Neural cell (in vitro differentiated cells): Measurements from ENCODE around the gene LUZP1. TPM values are rescaled to one million over a fixed set of nuclear protein-coding genes. Genes with fewer than 3 reads are reported as not detected.

Experiments used
- H2AFZ ChIP-seq: fragments of 200-600, 300-800 bp; sonication (generic), shearing (Covaris generic); 2 replicates; pipeline ENCODE4 v1.6.0; 2014; ENCODE audit warnings: low read depth, mild to moderate bottlenecking, antibody characterized with exemption, low read length, moderate library complexity
- H3F3A ChIP-seq: fragments of 200-600 bp; shearing (Covaris generic); 2 replicates; pipeline ENCODE4 v1.6.1; 2016; ENCODE audit warnings: mild to moderate bottlenecking, moderate library complexity, mixed read lengths, antibody characterized with exemption, low read length; ENCODE audit not compliant: insufficient read depth, poor library complexity, severe bottlenecking
- H3K27ac ChIP-seq: fragments of 200-600, 300-800 bp; sonication (generic), shearing (Covaris generic); 2 replicates; pipeline ENCODE4 v1.5.1; 2014; ENCODE audit warnings: mild to moderate bottlenecking, low read length, moderate library complexity
- H3K27me3 ChIP-seq: fragments of 300-800, 200-600 bp; sonication (generic), shearing (Covaris generic); 2 replicates; pipeline ENCODE4 v1.6.0; 2014; ENCODE audit warnings: mild to moderate bottlenecking, low read depth, low read length, moderate library complexity; ENCODE audit not compliant: insufficient read depth
- H3K36me3 ChIP-seq: fragments of 300-800, 200-600 bp; sonication (generic), shearing (Covaris generic); 2 replicates; pipeline ENCODE4 v1.5.1; 2014; ENCODE audit warnings: mild to moderate bottlenecking, antibody characterized with exemption, low read length, moderate library complexity; ENCODE audit not compliant: insufficient read depth
- H3K4me2 ChIP-seq: fragments of 300-800, 200-600 bp; sonication (generic), shearing (Covaris generic); 2 replicates; pipeline ENCODE4 v1.6.0; 2014; ENCODE audit warnings: mild to moderate bottlenecking, low read length
- H3K4me3 ChIP-seq: fragments of 300-800, 200-600 bp; sonication (generic), shearing (Covaris generic); 2 replicates; pipeline ENCODE4 v1.5.1; 2014; ENCODE audit warnings: mild to moderate bottlenecking, low read length, moderate library complexity
- H3K79me2 ChIP-seq: fragments of 200-600 bp; shearing (Covaris generic); replicated peaks from 2 replicates; pipeline ENCODE4 v1.6.0; 2014; ENCODE audit warnings: mild to moderate bottlenecking, low read length, moderate library complexity; ENCODE audit not compliant: insufficient read depth
- H3K9ac ChIP-seq: fragments of 300-800, 200-600 bp; sonication (generic), shearing (Covaris generic); 2 replicates; pipeline ENCODE4 v1.6.1; 2016; ENCODE audit warnings: mild to moderate bottlenecking, low read length, mixed read lengths
- H3K9me2 ChIP-seq: fragments of 200-600 bp; shearing (Covaris generic); 2 replicates; pipeline ENCODE4 v1.6.1; 2016; ENCODE audit warnings: mild to moderate bottlenecking, low read length, mixed read lengths; ENCODE audit not compliant: insufficient read depth
- H3K9me3 ChIP-seq: fragments of 200-600, 300-800 bp; sonication (generic), shearing (Covaris generic); 2 replicates; pipeline ENCODE4 v1.6.1; 2016; ENCODE audit warnings: mild to moderate bottlenecking, mixed run types, low read length, moderate library complexity, mixed read lengths
- H4K20me1 ChIP-seq: fragments of 200-600 bp; shearing (Covaris generic); 2 replicates; pipeline ENCODE4 v1.6.1; 2016; ENCODE audit warnings: mild to moderate bottlenecking, mixed run types; ENCODE audit not compliant: insufficient read depth
- EP300 ChIP-seq: fragments of 450-650 bp; conservative IDR thresholded peaks from 2 replicates; pipeline ENCODE4 v1.6.1; 2014; ENCODE audit warnings: antibody characterized with exemption, mild to moderate bottlenecking, moderate library complexity; ENCODE audit not compliant: poor library complexity, severe bottlenecking
- EZH2 ChIP-seq: fragments of 200-600, 300-800 bp; shearing (Covaris generic), sonication (generic); IDR thresholded peaks from 2 replicates; pipeline ENCODE4 v1.6.1; 2014; ENCODE audit warnings: antibody characterized with exemption, low read length, borderline replicate concordance, mild to moderate bottlenecking; ENCODE audit not compliant: insufficient read depth, poor library complexity, severe bottlenecking
- MXI1 ChIP-seq: fragments of 450-650 bp; conservative IDR thresholded peaks from 2 replicates; pipeline ENCODE4 v1.6.1; 2014; ENCODE audit warnings: antibody characterized with exemption, mild to moderate bottlenecking; ENCODE audit not compliant: poor library complexity, severe bottlenecking
- POLR2AphosphoS5 ChIP-seq: IDR thresholded peaks from 2 replicates; pipeline ENCODE4 v1.6.1; 2012
- RAD21 ChIP-seq: fragments of 450-650 bp; conservative IDR thresholded peaks from 2 replicates; pipeline ENCODE4 v1.6.1; 2014; ENCODE audit warnings: antibody characterized with exemption, mild to moderate bottlenecking, moderate library complexity
- SMC3 ChIP-seq: fragments of 450-650 bp; conservative IDR thresholded peaks from 2 replicates; pipeline ENCODE4 v1.6.1; 2014; ENCODE audit warnings: antibody characterized with exemption, mild to moderate bottlenecking, moderate library complexity; ENCODE audit not compliant: poor library complexity
- TAF1 ChIP-seq: IDR thresholded peaks from 2 replicates; pipeline ENCODE4 v1.6.1; 2012; ENCODE audit warnings: low read depth
- polyA plus RNA-seq: library from polyadenylated mRNA; depleted of rRNA; stranded (reverse); fragments of >200 nt; gene quantifications from 2 replicates; pipeline ENCODE4 v1.2.3, GENCODE V29; 2014
- TF ChIP-seq, protein P1 (sequence below): IDR thresholded peaks from 2 replicates; pipeline ENCODE4 v1.6.1; 2012; ENCODE audit warnings: borderline replicate concordance
- TF ChIP-seq, protein P2 (sequence below): fragments of 450-650 bp; IDR thresholded peaks from 2 replicates; pipeline ENCODE4 v1.5.1; 2014; ENCODE audit warnings: antibody characterized with exemption, mild to moderate bottlenecking, moderate library complexity; ENCODE audit not compliant: poor library complexity, severe bottlenecking

The LUZP1 gene
- polyA plus RNA-seq, 1 donor from 2014 or later: 2.3 TPM

DNA sequence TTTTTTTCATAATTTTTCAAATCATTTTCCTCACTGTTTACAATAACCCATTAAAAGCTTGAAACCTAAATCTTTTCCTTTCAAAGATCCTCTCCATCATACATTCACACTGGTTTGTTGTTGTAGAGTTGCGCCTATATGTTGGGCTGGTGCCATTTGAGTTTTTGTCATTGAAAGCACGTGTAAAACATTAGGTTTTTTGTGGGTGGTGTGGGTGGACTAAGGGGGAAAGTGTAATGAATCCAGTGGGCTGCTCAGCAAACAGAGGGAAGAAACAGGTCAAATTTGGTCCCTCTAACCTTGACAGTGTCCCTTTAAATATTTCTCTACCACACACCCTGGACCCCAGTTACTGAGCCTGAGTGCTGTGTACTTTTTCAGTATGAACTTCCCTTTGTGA is 102.6 kb downstream of the LUZP1 start:
- TF ChIP-seq POLR2AphosphoS5: no peak
- TF ChIP-seq, protein P1, sequence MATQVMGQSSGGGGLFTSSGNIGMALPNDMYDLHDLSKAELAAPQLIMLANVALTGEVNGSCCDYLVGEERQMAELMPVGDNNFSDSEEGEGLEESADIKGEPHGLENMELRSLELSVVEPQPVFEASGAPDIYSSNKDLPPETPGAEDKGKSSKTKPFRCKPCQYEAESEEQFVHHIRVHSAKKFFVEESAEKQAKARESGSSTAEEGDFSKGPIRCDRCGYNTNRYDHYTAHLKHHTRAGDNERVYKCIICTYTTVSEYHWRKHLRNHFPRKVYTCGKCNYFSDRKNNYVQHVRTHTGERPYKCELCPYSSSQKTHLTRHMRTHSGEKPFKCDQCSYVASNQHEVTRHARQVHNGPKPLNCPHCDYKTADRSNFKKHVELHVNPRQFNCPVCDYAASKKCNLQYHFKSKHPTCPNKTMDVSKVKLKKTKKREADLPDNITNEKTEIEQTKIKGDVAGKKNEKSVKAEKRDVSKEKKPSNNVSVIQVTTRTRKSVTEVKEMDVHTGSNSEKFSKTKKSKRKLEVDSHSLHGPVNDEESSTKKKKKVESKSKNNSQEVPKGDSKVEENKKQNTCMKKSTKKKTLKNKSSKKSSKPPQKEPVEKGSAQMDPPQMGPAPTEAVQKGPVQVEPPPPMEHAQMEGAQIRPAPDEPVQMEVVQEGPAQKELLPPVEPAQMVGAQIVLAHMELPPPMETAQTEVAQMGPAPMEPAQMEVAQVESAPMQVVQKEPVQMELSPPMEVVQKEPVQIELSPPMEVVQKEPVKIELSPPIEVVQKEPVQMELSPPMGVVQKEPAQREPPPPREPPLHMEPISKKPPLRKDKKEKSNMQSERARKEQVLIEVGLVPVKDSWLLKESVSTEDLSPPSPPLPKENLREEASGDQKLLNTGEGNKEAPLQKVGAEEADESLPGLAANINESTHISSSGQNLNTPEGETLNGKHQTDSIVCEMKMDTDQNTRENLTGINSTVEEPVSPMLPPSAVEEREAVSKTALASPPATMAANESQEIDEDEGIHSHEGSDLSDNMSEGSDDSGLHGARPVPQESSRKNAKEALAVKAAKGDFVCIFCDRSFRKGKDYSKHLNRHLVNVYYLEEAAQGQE: no peak
- no peak for TF ChIP-seq RAD21
- TF ChIP-seq, protein P2, sequence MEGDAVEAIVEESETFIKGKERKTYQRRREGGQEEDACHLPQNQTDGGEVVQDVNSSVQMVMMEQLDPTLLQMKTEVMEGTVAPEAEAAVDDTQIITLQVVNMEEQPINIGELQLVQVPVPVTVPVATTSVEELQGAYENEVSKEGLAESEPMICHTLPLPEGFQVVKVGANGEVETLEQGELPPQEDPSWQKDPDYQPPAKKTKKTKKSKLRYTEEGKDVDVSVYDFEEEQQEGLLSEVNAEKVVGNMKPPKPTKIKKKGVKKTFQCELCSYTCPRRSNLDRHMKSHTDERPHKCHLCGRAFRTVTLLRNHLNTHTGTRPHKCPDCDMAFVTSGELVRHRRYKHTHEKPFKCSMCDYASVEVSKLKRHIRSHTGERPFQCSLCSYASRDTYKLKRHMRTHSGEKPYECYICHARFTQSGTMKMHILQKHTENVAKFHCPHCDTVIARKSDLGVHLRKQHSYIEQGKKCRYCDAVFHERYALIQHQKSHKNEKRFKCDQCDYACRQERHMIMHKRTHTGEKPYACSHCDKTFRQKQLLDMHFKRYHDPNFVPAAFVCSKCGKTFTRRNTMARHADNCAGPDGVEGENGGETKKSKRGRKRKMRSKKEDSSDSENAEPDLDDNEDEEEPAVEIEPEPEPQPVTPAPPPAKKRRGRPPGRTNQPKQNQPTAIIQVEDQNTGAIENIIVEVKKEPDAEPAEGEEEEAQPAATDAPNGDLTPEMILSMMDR: no peak
- no peak for TF ChIP-seq EP300
- no peak for TF ChIP-seq EZH2
- no peak for TF ChIP-seq MXI1
- TF ChIP-seq SMC3: no peak
- no peak for TF ChIP-seq TAF1
- Histone ChIP-seq H3K9me3 (no peaks in the 10 kb centered on the region), H3K36me3 (peaks cover 20% of the 10 kb centered on the region), H3K27me3 (no peaks in the 10 kb centered on the region), H3K4me3 (no peak overlapping the region), H3K4me2 (no peak overlapping the region), H3K9me2 (no peaks in the 10 kb centered on the region), H2AFZ (no peak overlapping the region), H3K79me2 (peaks cover 15% of the 10 kb centered on the region), H3K9ac (no peak overlapping the region), H4K20me1 (no peaks in the 10 kb centered on the region), H3F3A (no peaks in the 10 kb centered on the region), H3K27ac (no peak overlapping the region)

DNA sequence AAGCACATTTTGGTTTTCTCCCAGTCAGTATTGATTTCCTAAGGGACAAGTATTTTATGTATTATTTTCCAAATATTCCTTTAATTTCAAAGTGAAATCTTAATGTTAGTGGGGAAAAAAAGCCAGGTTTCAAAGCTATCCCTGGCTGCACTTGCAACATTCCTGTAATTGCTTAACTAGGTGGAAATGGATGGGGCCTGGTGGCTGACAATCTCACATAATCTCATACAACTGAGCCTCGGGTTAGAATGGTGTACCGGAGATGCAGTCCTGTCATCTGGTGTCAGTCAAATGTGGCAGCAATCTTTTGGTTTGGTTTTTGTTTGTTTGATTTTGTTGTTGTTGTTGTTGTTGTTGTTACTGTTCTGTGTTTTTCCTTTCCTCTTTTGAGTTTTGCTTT is 103.3 kb downstream of the LUZP1 start:
- H3K4me2 ChIP-seq: no peak overlapping the region
- no peaks in the 10 kb centered on the region for H3K9me2 ChIP-seq

More for the DNA sequence above, 103.3 kb downstream of the LUZP1 start:
- Histone ChIP-seq H3F3A (no peaks in the 10 kb centered on the region), H4K20me1 (no peaks in the 10 kb centered on the region), H3K27ac (no peak overlapping the region), H3K27me3 (no peaks in the 10 kb centered on the region), H3K9me3 (no peaks in the 10 kb centered on the region), H3K9ac (no peak overlapping the region), H2AFZ (no peak overlapping the region), H3K4me3 (no peak overlapping the region), H3K79me2 (peaks cover 15% of the 10 kb centered on the region), H3K36me3 (peaks cover 20% of the 10 kb centered on the region)
- TF ChIP-seq POLR2AphosphoS5: no peak
- TF ChIP-seq EP300: no peak
- TF ChIP-seq RAD21: no peak
- TF ChIP-seq EZH2: no peak
- TF ChIP-seq SMC3: no peak
- no peak for TF ChIP-seq TAF1
- TF ChIP-seq, protein P2: no peak
- TF ChIP-seq MXI1: no peak
- TF ChIP-seq, protein P1: no peak
